Retinal pigment epithelial cell (primary cell): Measurements from ENCODE around the gene TSHZ2.

ENCODE experiments used
- DNase-seq: peaks from one replicate; pipeline ENCODE4 v3.0.0-alpha.2; 2010; ENCODE audit warnings: low read depth
- H3K4me3 ChIP-seq: 2 replicates; pipeline ENCODE4 v1.5.1; 2011; ENCODE audit warnings: mild to moderate bottlenecking, low read length, control low read depth, moderate library complexity
- CTCF ChIP-seq: conservative IDR thresholded peaks from 2 replicates; pipeline ENCODE4 v1.5.1; 2011; ENCODE audit warnings: low read depth, low read length, control low read depth, inconsistent platforms

TSHZ2 gene

DNA sequence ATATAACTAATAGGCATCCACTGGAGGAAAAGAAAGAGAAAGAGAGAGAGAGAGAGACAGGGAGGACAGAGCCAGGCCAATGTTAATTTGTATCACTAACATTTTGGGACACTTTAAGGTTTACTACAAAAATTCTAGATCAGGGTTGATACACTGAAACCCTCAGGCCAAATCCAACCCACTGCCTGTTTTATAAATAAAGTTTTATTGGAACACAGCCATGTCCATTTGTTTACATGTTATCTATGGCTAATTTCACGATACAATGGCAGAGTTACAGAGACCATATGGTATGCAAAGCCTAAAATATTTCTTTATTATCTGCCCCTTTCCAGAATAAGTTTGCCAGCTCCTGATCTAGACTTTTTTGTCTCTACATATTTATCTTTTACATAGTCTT, 357.6 kb downstream of the TSHZ2 start:
- TF ChIP-seq CTCF, result no peak
- H3K4me3 ChIP-seq, result no peak overlapping the region
- DNase-seq, result no peak

GRCh38 chr20:53330601-53331140, 358.5 kb downstream of the TSHZ2 start:
- H3K4me3 ChIP-seq, result no peak overlapping the region
- TF ChIP-seq CTCF, result no peak
- no peak for DNase-seq

DNA sequence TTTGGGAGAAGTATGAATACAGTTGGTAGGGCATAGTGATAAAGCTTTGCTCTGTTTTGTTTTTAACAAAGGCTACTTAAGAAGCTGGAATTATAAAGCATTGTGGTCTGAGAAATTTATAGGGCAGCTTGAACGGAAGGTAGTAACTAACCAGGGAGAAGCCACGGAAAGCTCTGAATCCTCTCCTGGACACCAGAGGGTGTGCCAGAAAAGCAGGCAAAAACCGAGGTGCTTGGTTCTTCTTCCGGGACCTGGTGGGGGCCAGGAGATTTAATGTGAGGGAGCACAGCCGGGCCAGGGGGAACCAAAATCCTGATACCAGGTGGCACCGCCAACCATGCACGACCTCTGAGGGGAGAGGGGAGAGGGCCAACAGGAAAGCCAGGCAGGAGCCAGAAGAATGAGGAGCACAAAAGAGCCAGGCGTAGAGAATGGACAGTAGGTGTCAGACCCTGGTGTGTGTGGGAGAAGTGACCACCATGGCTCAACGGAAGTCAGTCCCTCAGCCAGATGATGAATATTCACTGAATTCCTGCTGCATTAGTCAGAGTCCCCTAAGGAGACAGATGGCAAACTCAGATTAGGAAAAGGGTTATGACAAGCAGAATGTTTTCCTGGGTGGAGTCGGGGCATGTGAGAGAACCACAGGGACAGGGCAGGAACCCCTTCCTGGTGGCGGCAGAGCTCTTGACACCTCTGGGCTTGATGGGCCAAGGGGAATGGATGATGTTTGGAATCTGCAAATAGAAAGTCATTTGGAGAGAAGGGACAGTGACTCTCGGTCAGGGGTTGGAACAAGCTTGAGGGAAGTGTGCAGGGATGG, 359.2 kb downstream of the TSHZ2 start:
- H3K4me3 ChIP-seq, result no peak overlapping the region
- TF ChIP-seq CTCF, result no peak
- DNase-seq, result peak; percentile 2

GRCh38 chr20:53332022-53332837, 360.1 kb downstream of the TSHZ2 start:
- no peak for DNase-seq
- TF ChIP-seq CTCF, result no peak
- no peak overlapping the region for H3K4me3 ChIP-seq

DNA sequence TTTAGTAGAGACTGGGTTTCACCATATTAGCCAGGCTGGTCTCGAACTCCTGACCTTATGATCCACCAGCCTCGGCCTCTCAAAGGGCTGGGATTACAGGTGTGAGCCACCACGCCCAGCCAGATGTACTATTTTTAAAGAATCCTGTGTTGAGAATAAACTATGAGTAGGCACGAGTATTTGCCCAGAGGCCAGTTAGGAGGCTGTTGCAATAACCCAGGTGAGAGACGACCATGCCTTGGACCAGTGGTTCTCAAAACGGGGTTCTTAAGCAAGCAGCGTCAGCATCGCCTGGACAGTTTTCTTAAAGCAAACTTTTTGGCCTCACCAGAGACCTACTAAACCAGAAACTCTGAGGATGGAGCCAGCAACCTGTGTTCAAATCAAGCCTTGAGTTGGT, 362.7 kb downstream of the TSHZ2 start:
- TF ChIP-seq CTCF, result no peak
- H3K4me3 ChIP-seq, result no peak overlapping the region
- DNase-seq, result no peak

GRCh38 chr20:53335555-53335954, 363.4 kb downstream of the TSHZ2 start:
- DNase-seq, result no peak
- TF ChIP-seq CTCF, result no peak
- H3K4me3 ChIP-seq, result no peak overlapping the region
